Stimulated activated CD4-positive, alpha-beta T cell treated with anti-CD3 and anti-CD28 coated beads, Interleukin-1b, Interleukin-23, amount 100 ng/mL, for 24 hours (primary cell): ENCODE data around the gene PATJ.
"Not testable (repeated sequence)": the region's sequence is repeated elsewhere in the genome, so short reads cannot be mapped to it uniquely, and the experiment has no call there.

Source experiments
- DNase-seq, 4 experiments: peaks; one replicate each; pipeline ENCODE4 v3.0.0-alpha.2; 2020; ENCODE audit warnings: low read depth in 4 of 4, low spot score in 1 of 4

Gene PATJ

GRCh38 chr1:62159940-62160348 lies 417.7 kb downstream of the PATJ start:
- DNase-seq, result no peak

DNA sequence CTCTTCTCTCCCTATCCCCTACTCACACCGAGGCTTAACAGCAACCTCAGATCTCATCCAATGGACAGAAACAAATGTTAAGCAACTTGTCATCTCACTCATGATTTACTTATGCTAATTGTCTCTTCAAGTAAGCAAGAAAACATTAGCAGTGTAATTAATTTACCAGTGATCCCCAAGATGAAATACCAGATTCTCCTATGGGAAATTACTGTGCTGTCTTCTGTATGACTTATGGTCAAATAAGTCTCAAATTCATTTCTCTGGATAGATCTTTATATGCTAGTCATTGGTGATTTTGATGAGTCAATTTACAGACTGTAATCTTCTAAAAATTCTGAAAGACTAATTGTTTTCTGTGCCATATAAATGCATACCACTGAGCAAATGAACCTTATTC lies 419.4 kb downstream of the PATJ start:
- DNase-seq, result no peak

DNA sequence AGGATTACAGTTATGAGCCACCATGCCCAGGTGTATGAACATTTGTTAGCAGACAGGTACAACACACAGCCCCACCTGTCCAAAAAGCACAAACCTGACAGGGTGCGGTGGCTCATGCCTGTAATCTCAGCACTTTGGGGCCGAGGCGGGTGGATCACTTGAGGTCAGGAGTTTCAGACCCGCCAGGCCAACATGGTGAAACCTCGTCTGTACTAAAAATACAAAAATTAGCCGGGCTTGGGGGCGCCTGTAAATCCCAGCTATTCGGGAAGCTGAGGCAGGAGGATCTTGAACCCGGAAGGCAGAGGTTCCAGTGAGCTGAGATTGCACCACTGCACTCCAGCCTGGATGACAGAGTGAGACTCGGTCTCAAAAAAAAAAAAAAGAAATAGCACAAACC lies 428.1 kb downstream of the PATJ start:
- not testable (repeated sequence) for DNase-seq

DNA sequence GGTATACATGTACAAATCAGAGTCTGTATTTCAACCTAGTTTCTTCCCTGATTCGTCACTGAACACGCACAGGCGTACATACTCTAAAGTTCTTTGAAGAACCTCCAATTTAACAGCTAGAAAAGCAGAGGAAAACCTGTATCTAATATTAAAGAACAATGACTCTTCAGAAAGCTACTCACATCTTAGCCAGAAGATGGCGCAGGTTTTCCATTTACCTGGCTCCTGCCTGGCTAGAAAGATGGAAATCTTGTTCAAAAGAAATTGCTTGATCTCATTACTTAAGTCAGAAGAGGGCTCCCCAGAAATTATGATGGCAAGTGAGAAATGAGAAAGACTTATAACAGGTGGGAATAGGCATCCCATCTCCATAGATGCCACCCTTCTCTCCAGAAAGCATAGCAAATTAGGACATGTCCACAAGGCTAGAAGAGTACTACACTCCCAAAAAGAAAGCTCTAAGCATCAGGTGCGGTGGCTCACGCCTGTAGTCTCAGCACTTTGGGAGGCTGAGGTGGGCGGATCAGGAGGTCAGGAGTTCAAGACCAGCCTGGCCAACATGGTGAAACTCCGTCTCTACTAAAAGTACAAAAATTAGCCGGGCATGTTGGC lies 433.4 kb downstream of the PATJ start:
- peak in 3 of 4 experiments; percentile 5 to 16 (median 7) for DNase-seq

DNA sequence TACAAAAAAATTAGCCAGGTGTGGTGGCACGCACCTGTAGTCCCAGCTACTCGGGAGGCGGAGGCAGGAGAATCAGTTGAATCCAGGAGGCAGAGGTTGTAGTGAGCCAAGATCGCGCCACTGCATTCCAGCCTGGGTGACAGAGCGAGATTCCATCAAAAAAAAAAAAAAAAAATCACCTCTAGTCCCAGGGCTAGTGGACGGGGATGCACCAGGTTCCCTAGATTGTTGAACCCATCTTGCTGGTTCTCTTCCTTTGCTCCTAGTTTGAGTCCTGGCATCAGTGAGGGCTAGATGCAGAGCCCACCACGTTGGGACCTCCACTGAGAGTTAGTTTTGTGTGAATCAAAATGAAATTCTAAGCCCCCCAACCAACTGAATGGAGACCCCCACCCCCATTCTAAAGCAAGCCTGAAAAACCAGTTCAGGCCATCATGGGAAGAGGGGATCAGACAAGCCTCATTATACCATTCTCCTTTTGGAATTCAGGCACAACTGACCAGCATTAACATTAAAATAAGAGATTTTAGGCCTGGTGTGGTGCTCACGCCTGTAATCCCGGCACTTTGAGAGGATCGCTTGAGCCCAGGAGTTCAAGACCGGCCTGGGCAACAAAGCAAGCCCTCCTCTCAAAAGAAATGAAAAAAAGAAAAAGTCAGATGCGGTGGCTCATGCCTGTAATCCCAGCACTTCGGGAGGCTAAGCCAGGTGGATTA lies 434.5 kb downstream of the PATJ start:
- DNase-seq, result no peak

DNA sequence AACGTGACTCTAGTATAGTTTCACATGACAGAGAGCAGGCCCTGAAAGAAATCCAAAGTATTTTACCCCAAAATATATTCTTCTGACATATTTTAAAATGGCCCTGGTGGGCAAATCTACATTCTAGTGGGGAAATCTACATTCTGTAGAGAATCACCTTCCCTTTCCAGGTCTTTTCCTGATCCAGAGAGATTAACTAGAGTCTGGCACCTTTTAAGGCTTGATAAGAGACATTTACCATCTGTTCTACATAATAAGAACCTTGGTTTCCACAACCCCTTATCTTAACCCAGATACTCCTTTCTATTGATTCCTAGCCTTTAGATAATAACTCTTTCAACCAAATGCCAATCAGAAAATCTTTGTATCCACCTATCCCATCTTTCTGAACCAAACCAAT lies 435.3 kb downstream of the PATJ start:
- no peak for DNase-seq

- DNase-seq, result no peak
These were observed 436.1 kb downstream of the PATJ start for GRCh38 chr1:62178372-62178771.

DNA sequence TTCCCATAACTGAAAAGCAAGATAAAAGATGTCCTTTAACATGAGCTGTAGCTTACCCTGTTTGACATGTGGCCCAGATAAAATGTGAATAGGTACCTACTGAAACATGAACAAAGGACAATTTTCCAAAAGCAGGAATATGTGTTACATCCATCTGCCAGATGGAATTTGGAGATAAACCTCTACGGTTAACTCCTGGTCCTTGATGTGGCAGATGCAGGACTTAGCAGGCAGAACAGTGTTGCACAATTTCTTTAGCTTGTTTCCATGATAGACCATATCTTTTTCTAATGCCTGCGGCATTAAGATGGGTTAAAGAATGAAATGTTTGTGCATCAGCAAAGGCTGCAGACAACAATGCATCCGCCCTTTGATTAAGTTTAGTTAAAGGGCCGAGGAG lies 437.8 kb downstream of the PATJ start:
- not testable (repeated sequence) for DNase-seq

DNA sequence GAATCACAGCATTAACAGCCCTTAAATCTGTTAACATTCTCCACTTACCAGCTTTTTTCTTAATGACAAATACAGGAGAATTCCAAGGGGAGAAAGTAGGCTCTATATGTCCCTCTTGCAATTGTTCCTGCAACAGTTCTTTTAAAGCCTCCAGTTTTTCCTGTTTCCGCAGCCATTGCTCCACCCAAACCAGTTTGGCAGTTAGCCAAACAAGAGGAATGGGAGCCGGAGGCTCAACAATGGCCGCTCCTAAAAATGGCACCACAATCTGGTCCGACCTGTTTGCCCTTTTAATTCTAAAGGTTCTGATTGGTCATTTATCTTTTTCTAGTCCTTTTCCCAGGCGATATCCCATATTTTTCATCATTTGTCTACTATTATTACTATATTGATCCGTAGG lies 438.4 kb downstream of the PATJ start:
- DNase-seq, result no peak

GRCh38 chr1:62181532-62181931 lies 439.3 kb downstream of the PATJ start:
- DNase-seq, result no peak

DNA sequence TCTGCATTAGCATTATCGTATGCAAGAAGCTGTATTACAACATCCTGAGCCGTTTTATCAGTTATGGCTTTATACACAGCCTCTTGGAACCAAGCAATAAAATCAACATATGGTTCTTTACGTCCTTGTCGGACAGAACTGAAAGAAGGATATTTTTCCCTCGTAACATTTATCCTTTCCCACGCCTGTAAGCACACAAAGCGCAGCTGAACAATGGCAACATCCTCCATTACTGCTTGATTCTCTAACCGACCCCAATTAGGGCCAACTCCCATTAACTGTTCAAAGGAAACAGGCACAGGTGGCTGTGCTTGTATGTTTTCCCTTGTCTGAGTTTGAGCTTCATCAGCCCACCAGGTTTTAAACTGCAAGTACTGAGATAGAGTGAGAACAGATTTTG lies 439.9 kb downstream of the PATJ start:
- DNase-seq, result not testable (repeated sequence)

GRCh38 chr1:62183164-62184020 lies 441.1 kb downstream of the PATJ start:
- DNase-seq, result not testable (repeated sequence)

DNA sequence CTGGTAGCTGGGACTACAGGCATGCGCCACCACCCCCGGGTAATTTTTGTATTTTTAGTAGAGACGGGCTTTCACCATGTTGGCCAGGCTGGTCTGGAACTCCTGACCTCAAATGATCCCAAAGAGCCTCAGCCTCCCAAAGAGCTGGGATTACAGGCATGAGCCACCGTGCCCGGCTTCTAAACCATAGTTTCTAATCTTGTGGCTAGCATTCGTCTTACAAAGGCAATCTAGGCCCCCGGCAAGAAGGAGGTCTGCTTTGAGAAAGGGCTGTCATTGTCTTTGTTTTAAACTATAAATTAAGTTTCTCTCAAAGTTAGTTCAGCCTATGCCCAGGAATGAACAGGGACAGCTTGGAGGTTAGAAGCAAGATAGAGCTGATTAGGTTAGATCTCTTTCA lies 442.1 kb downstream of the PATJ start:
- DNase-seq, result no peak

DNA sequence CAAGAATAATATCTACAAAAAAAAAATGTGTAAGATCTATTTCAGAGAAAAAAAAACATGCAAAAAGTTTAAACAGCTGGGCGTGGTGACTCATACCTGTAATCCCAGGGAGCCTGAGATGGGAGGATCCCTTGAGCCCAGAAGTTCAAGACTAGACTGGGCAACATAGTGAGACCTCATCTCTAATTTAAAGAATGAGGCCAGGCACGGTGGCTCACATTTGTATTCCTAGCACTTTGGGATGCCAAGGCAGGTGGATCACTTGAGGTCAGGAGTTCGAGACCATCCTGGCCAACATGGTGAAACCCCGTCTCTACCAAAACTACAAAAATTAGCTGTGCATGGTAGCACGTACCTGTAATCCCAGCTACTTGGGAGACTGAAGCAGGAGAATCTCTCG lies 443.0 kb downstream of the PATJ start:
- DNase-seq, result not testable (repeated sequence)

DNA sequence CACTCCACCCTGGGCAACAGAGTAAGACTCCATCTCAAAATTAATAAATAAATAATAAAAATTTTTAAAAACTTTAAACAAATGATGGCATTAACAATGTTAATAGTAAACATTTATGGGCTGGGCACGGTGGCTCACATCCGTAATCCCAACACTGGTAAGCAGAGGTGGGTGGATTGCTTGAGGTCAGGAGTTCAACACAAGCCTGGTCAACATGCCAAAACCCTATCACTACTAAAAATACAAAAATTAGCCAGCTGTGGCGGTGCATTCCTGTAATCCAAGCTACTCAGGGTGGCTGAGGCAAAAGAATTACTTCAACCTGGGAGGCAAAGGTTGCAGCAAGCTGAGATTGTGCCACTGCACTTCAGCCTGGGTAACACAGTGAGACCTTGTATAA lies 443.4 kb downstream of the PATJ start:
- no peak for DNase-seq

DNA sequence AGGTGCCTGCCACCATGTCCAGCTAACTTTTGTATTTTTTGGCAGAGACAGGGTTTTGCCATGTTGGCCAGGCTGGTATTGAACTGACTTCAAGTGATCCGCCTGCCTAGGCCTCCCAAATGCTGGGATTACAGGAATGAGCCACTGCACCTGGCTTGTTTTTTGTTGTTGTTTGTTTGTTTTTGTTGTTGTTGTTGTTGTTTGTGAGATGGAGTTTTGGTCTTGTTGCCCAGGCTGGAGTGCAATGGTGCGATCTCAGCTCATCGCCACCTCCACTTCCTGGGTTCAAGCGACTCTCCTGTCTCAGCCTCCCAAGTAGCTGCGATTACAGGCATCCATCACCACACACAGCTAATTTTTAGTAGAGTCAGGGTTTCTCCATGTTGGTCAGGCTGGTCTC lies 445.3 kb downstream of the PATJ start:
- no peak for DNase-seq

GRCh38 chr1:62188111-62188510 lies 445.8 kb downstream of the PATJ start:
- DNase-seq, result no peak

GRCh38 chr1:62194651-62195544 lies 452.6 kb downstream of the PATJ start, which contains the start of gene L1TD1:
Gene L1TD1 (plus strand): TSS chr1:62194849. CDS start chr1:62206629, 11,780 bp downstream.
- DNase-seq, result no peak

- no peak for DNase-seq
These were observed 453.9 kb downstream of the PATJ start for GRCh38 chr1:62196086-62196690.

DNA sequence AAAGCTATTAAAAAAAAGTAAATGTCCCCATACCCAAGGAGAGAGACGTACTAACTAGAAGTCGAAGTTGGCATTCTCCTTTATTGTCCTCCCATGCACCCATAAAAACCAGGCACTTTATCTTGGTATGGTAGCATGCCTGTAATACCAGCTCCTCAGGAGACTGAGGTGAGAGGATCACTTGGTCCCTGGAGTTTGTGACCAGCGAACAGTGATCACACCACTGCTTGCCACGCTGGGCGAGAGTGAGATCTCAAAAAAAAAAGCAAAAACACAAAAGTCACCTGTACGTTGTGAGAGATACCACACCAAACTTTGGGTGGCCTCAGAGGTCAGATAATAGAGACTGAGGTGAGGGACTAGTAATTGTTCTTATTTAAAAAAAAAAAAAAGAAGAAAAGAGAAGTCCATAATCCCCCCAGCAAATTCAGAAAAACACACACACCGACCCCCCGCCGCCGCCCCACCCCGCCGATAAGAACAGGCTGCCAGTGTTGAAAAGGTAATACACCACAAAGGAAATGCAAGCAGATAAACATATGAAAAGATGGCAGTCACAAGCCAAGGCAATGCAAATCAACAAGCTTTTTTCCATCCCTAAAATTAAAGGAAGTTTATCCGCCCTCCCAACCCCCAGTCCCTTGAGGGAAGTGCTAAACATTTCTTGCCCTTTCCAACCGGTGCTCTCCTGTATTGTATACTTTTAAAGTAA lies 455.9 kb downstream of the PATJ start:
- DNase-seq, result no peak
